PFSK-1 (cell line): ENCODE measurements around the gene VEGFC.

Experiments
- POLR2AphosphoS5 ChIP-seq: IDR thresholded peaks from 2 replicates; pipeline ENCODE4 v1.6.1; 2012; ENCODE audit warnings: low read depth, mild to moderate bottlenecking, control low read depth, low read length, moderate library complexity
- TAF1 ChIP-seq: IDR thresholded peaks from 2 replicates; pipeline ENCODE4 v1.6.1; 2012; ENCODE audit warnings: low read length, control low read depth, borderline replicate concordance; ENCODE audit not compliant: insufficient read depth

- TF ChIP-seq POLR2AphosphoS5 (no peak), TAF1 (no peak)
Observed at GRCh38 chr4:176653401-176654220, 139.1 kb downstream of the VEGFC start.
